ENCODE measurements around the gene CHN2. TPM values are rescaled to one million over a fixed set of nuclear protein-coding genes. Genes with fewer than 3 reads are reported as not detected.

The CHN2 gene
- total RNA-seq, 1 experiment from 2014 or later: not detected

- Histone ChIP-seq H3K79me2 (ENCODE audit: low read depth) (no peaks in the 10 kb centered on the region), H3K9me2 (ENCODE audit: insufficient read depth) (no peaks in the 10 kb centered on the region), H4K20me1 (ENCODE audit: insufficient read depth) (no peaks in the 10 kb centered on the region), H3K4me2 (no peak overlapping the region), H3K9me3 (ENCODE audit: insufficient read depth, low read depth) (no peaks in the 10 kb centered on the region), H3K4me1 (replicated peaks; ENCODE audit: insufficient read depth) (peaks cover 15% of the 10 kb centered on the region; the same call in 1 of the 2 replicates), H3K36me3 (ENCODE audit: low read depth) (no peaks in the 10 kb centered on the region), H2AFZ (no peak overlapping the region), H3K27ac (no peak overlapping the region; the same call in 1 of the 2 replicates), H3K4me3 (no peak overlapping the region), H3F3A (ENCODE audit: insufficient read depth, low read depth) (no peaks in the 10 kb centered on the region), H3K27me3 (ENCODE audit: insufficient read depth, low read depth) (no peaks in the 10 kb centered on the region)
- intact Hi-C loops (cut with micrococcal nuclease; ENCODE audit: unreplicated experiment): no loop called here
- CTCF ChIA-PET: no interaction called here
- no TSS peak for BruUV-seq (replicated peaks)
- POLR2A ChIA-PET (ENCODE audit: unreplicated experiment): no interaction called here
- TF ChIP-seq EZH2 (IDR thresholded peaks at IDR 0.05; ENCODE audit: low read depth) (no peak), CTCF (conservative IDR thresholded peaks at IDR 0.05) (no peak)
- no peak for DNase-seq
Measured at GRCh38 chr7:29224726-29225125, 30.2 kb downstream of the CHN2 start.

GRCh38 chr7:29228289-29229011 is 33.9 kb downstream of the CHN2 start:
- Histone ChIP-seq H3K9me3 (ENCODE audit: insufficient read depth, low read depth) (no peaks in the 10 kb centered on the region), H3K4me2 (no peak overlapping the region), H3F3A (ENCODE audit: insufficient read depth, low read depth) (no peaks in the 10 kb centered on the region), H3K79me2 (ENCODE audit: low read depth) (no peaks in the 10 kb centered on the region), H3K27ac (no peak overlapping the region), H3K4me3 (no peak overlapping the region), H4K20me1 (ENCODE audit: insufficient read depth) (no peaks in the 10 kb centered on the region), H3K4me1 (replicated peaks; ENCODE audit: insufficient read depth) (peaks cover 37% of the 10 kb centered on the region), H2AFZ (no peak overlapping the region), H3K36me3 (ENCODE audit: low read depth) (no peaks in the 10 kb centered on the region), H3K27me3 (ENCODE audit: insufficient read depth, low read depth) (no peaks in the 10 kb centered on the region), H3K9me2 (ENCODE audit: insufficient read depth) (no peaks in the 10 kb centered on the region)
- POLR2A ChIA-PET (ENCODE audit: unreplicated experiment): no interaction called here
- CTCF ChIA-PET: no interaction called here
- DNase-seq: no peak
- intact Hi-C loops (cut with micrococcal nuclease; ENCODE audit: unreplicated experiment): no loop called here
- TF ChIP-seq CTCF (conservative IDR thresholded peaks at IDR 0.05): no peak
- TF ChIP-seq EZH2 (IDR thresholded peaks at IDR 0.05; ENCODE audit: low read depth): no peak
- BruUV-seq (replicated peaks): no TSS peak

GRCh38 chr7:29229066-29229465 is 34.5 kb downstream of the CHN2 start:
- POLR2A ChIA-PET (ENCODE audit: unreplicated experiment): no interaction called here
- Histone ChIP-seq H3F3A (ENCODE audit: insufficient read depth, low read depth) (no peaks in the 10 kb centered on the region), H3K4me3 (no peak overlapping the region), H3K79me2 (ENCODE audit: low read depth) (no peaks in the 10 kb centered on the region), H2AFZ (no peak overlapping the region), H3K36me3 (ENCODE audit: low read depth) (no peaks in the 10 kb centered on the region), H3K9me3 (ENCODE audit: insufficient read depth, low read depth) (no peaks in the 10 kb centered on the region), H3K9me2 (ENCODE audit: insufficient read depth) (no peaks in the 10 kb centered on the region), H3K27ac (no peak overlapping the region), H4K20me1 (ENCODE audit: insufficient read depth) (no peaks in the 10 kb centered on the region), H3K4me1 (replicated peaks; ENCODE audit: insufficient read depth) (peaks cover 34% of the 10 kb centered on the region), H3K4me2 (no peak overlapping the region), H3K27me3 (ENCODE audit: insufficient read depth, low read depth) (no peaks in the 10 kb centered on the region)
- CTCF ChIA-PET: no interaction called here
- TF ChIP-seq CTCF (conservative IDR thresholded peaks at IDR 0.05) (no peak), EZH2 (IDR thresholded peaks at IDR 0.05; ENCODE audit: low read depth) (no peak)
- DNase-seq: no peak
- intact Hi-C loops (cut with micrococcal nuclease; ENCODE audit: unreplicated experiment): no loop called here
- BruUV-seq (replicated peaks): no TSS peak

Measured in PC-9 (cell line).